Common myeloid progenitor, CD34-positive (primary cell): ENCODE measurements around the gene SSR3.

Experiments used
- CTCF ChIA-PET: fragments of 350-600 bp; sonication (Branson Sonifier 250); formaldehyde crosslinking; loops from one replicate; lab custom pipeline; 2021; ENCODE audit warnings: antibody characterized with exemption; lab: Charles Lee
- POLR2A ChIA-PET: fragments of 350-600 bp; sonication (Branson Sonifier 250); formaldehyde crosslinking; loops from one replicate; lab custom pipeline; 2021; ENCODE audit warnings: antibody characterized with exemption; lab: Charles Lee
- DNase-seq, 3 donors: peaks; one replicate each; pipeline versions ENCODE4 v3.0.0 to v3.0.0-alpha.2; 2013
- H3K27ac ChIP-seq, 2 experiments: 1 replicate in 1 of 2; 2 replicates in 1 of 2; pipeline ENCODE4 v1.7.0; 2013; ENCODE audit warnings: inconsistent platforms in 2 of 2, low read length in 2 of 2, mild to moderate bottlenecking in 2 of 2, low read depth in 1 of 2, moderate library complexity in 1 of 2; ENCODE audit not compliant: severe bottlenecking in 2 of 2, insufficient read depth in 1 of 2, poor library complexity in 1 of 2
- H3K27me3 ChIP-seq, 5 experiments: replicated peaks in 2 of 5; 1 replicate in 3 of 5; 2 replicates in 2 of 5; pipeline versions ENCODE4 v1.6.1 to v1.7.0; 2013; ENCODE audit warnings: low read length in 4 of 5, mild to moderate bottlenecking in 2 of 5, moderate library complexity in 2 of 5, inconsistent platforms in 1 of 5; ENCODE audit not compliant: insufficient read depth in 5 of 5, control insufficient read depth in 4 of 5
- H3K36me3 ChIP-seq, 4 experiments: 1 replicate in 2 of 4; 2 replicates in 2 of 4; pipeline versions ENCODE4 v1.6.1 to v1.7.0; 2013; ENCODE audit warnings: low read length in 3 of 4, control low read depth in 1 of 4, mild to moderate bottlenecking in 1 of 4; ENCODE audit not compliant: control insufficient read depth in 4 of 4, insufficient read depth in 4 of 4
- H3K4me1 ChIP-seq, 4 experiments: 1 replicate in 3 of 4; 2 replicates in 1 of 4; pipeline versions ENCODE4 v1.6.1 to v1.7.1; 2013; ENCODE audit warnings: low read length in 3 of 4, mild to moderate bottlenecking in 3 of 4, control low read depth in 1 of 4, inconsistent platforms in 1 of 4, moderate library complexity in 1 of 4; ENCODE audit not compliant: control insufficient read depth in 4 of 4, insufficient read depth in 4 of 4; ENCODE audit errors: control extremely low read depth in 1 of 4
- H3K4me3 ChIP-seq, 7 experiments: 1 replicate in 4 of 7; 2 replicates in 3 of 7; pipeline versions ENCODE4 v1.5.1 to v1.7.0; 2013; ENCODE audit warnings: mild to moderate bottlenecking in 7 of 7, low read length in 6 of 7, moderate library complexity in 6 of 7, inconsistent platforms in 2 of 7, low read depth in 2 of 7, control low read depth in 1 of 7; ENCODE audit not compliant: insufficient read depth in 4 of 7, control insufficient read depth in 1 of 7; ENCODE audit errors: extremely low read depth in 1 of 7
- H3K9me3 ChIP-seq, 5 experiments: 1 replicate in 4 of 5; 2 replicates in 1 of 5; pipeline versions ENCODE4 v1.6.1 to v1.7.1; 2013; ENCODE audit warnings: low read length in 4 of 5, mild to moderate bottlenecking in 2 of 5, inconsistent platforms in 1 of 5, low read depth in 1 of 5, moderate library complexity in 1 of 5; ENCODE audit not compliant: control insufficient read depth in 4 of 5, insufficient read depth in 2 of 5; ENCODE audit errors: control extremely low read depth in 1 of 5
- WGBS: methylation state at CpG from one replicate; pipeline ENCODE4 v1.1.5; 2013; ENCODE audit not compliant: insufficient coverage; 5-methylcytosine and 5-hydroxymethylcytosine counted together

Gene SSR3

DNA sequence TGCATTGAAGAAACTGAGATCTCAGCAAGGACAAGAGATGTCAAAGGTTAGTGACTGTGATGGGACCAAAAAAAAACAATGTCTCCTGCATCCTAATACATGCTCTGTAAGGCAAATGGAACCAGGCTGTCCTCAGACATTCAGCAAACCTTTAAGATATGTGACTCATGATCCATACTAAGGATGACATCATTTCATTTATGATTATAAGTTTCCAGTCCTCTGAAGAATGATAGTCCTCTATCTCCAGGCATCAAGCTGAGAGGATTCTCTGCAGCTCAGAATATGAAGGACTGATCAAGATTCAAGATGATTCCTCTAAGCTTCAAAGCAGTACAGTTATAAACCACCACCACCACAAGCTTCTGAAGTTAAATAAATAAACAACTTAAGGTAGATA, 47.6 kb downstream of the SSR3 start:
- H3K4me1 ChIP-seq = no peaks in the 10 kb centered on the region
- CTCF ChIA-PET = interaction anchor here (1.1 to 7.8 kb wide), 10 partner anchors 15 to 630 kb away, joined by 3 to 72 read pairs (median 7); no protein-coding TSS in a partner anchor
- POLR2A ChIA-PET = interaction anchor here (1.1 kb wide), 1 partner anchor 47 kb away, joined by 3 read pairs; no protein-coding TSS in a partner anchor
- no peak overlapping the region for H3K4me3 ChIP-seq
- DNase-seq = no peak
- no peak overlapping the region for H3K27ac ChIP-seq
- peaks cover 0 to 3% (median 0%) of the 10 kb centered on the region in 5 experiments for H3K27me3 ChIP-seq
- H3K36me3 ChIP-seq = no peaks in the 10 kb centered on the region
- no peaks in the 10 kb centered on the region for H3K9me3 ChIP-seq

DNA sequence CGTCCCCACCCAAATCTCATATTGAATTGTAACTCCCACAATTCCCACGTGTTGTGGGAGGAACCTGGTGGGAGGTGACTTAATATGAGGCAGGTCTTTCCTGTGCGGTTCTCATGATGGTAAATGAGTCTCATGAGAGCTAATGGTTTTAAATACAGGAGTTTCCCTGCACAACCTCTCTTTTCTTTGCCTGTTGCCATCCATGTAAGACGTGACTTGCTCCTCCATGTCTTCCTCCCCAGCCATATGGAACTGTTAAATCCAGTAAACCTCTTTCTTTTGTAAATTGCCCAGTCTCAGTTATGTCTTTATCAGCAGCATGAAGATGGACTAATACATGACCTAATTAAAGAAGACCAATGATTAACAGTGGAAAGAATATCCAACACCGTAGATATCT, 56.6 kb downstream of the SSR3 start:
- no peaks in the 10 kb centered on the region for H3K4me1 ChIP-seq
- DNase-seq = no peak
- WGBS = no CpG with 5 or more reads among the region's 5 CpGs
- no peak overlapping the region for H3K27ac ChIP-seq
- ChIA-PET CTCF (interaction anchor here (1.3 to 1.6 kb wide), 3 partner anchors 23 to 346 kb away, joined by 3 to 4 read pairs (median 3); no protein-coding TSS in a partner anchor), POLR2A (no interaction called here)
- H3K36me3 ChIP-seq = no peaks in the 10 kb centered on the region
- peaks cover 0 to 3% (median 0%) of the 10 kb centered on the region in 5 experiments for H3K9me3 ChIP-seq
- H3K27me3 ChIP-seq = no peaks in the 10 kb centered on the region
- H3K4me3 ChIP-seq = no peak overlapping the region

DNA sequence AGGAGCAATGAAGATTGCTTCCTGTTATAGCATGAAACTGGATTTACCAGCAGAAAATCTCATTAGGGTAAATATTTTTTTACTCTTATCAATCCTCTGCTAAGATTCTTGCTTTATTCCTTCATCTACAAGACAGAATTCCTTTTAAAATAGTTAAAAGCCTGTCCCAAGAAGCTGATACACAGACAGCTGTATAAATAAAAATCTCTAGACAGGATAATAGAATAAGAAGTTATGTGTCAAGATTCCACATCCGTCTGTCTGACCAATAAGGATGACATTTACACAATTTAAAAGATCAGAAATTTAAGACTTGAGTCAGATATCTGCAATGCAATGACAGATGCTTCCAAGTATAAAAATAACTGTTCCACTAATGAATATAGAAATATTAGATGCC, 57.6 kb downstream of the SSR3 start:
- H3K27ac ChIP-seq = no peak overlapping the region
- DNase-seq = no peak
- H3K4me3 ChIP-seq = no peak overlapping the region
- no peaks in the 10 kb centered on the region for H3K36me3 ChIP-seq
- no peaks in the 10 kb centered on the region for H3K27me3 ChIP-seq
- POLR2A ChIA-PET = no interaction called here
- CTCF ChIA-PET = interaction anchor here (1.3 to 1.6 kb wide), 2 partner anchors 22 to 47 kb away, joined by 3 to 4 read pairs; no protein-coding TSS in a partner anchor
- H3K4me1 ChIP-seq = no peaks in the 10 kb centered on the region
- H3K9me3 ChIP-seq = peaks cover 0 to 3% (median 0%) of the 10 kb centered on the region in 5 experiments
- WGBS = no CpG with 5 or more reads among the region's 1 CpG

DNA sequence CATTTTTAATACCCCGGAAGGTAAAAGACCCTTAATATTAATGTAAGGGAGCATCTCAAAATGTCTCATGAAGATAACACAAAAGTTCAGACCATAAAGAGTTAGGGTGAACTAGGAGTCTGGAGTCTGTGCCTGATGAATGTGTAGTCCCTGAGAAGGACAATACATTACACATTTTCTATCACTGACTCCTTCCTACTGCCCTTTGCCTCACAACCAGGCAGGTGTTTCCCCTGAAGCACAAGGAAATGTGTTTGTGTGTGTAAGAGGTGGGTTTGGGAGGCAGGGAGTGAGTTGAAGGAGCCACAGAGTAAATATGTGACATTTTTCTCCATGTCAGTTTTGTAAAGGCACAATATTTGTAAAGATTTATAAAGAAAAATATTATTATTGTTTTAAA, 59.1 kb downstream of the SSR3 start:
- DNase-seq = no peak
- WGBS = no CpG with 5 or more reads among the region's 1 CpG
- Histone ChIP-seq H3K27me3 (no peaks in the 10 kb centered on the region), H3K4me1 (peaks cover 0 to 3% (median 0%) of the 10 kb centered on the region in 4 experiments), H3K4me3 (no peak overlapping the region), H3K9me3 (peaks cover 0 to 3% (median 0%) of the 10 kb centered on the region in 5 experiments), H3K36me3 (no peaks in the 10 kb centered on the region), H3K27ac (no peak overlapping the region)
- POLR2A ChIA-PET = no interaction called here
- CTCF ChIA-PET = no interaction called here

DNA sequence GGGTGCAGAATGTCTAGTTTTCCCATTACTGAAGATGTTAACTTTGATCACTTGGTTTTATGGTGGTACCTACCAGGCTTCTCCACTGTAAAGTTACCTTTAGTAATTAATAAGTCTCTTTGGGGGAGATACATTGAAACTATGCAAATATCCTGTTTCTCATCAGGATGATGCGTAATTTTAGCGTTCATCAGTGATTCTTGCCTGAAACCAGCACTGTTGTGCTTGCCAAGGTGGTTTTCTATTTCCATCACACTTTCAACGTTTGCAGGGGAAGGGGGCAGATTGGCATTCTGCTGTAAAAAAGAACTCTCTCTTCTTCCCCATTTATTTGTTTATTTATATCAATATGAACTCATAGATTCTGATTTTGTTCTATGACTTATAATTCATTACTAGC, 61.0 kb downstream of the SSR3 start:
- WGBS = 100% methylated on average over 2 of the region's 3 CpGs
- H3K4me1 ChIP-seq = peaks cover 0 to 3% (median 0%) of the 10 kb centered on the region in 4 experiments
- H3K4me3 ChIP-seq = no peak overlapping the region
- H3K9me3 ChIP-seq = peaks cover 0 to 3% (median 0%) of the 10 kb centered on the region in 5 experiments
- POLR2A ChIA-PET = no interaction called here
- no peak overlapping the region for H3K27ac ChIP-seq
- no peaks in the 10 kb centered on the region for H3K27me3 ChIP-seq
- DNase-seq = no peak
- H3K36me3 ChIP-seq = no peaks in the 10 kb centered on the region
- CTCF ChIA-PET = interaction anchor here (1.0 to 1.6 kb wide), 2 partner anchors 11 to 16 kb away, joined by 3 to 4 read pairs; no protein-coding TSS in a partner anchor

DNA sequence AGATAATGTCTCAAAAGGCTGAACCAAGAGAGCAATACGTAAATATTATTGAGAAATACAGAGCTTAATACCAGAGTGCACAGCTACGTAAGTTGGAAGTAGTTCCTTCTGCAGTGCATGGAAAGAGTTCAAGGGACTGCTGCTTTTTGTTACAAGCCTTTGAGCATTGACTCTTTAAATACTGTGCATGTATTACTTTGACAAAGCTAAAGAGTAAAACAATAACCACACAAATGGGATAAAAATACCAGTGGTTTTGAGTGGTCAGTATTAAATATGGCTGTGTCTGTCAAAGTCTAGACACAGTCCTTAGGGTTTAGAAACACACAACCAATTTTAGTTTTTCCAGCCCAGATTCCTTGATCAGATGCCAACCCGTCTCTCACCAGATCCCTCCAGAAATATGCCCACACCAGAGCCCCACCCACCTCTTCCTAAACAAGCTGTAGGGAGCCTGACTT, 62.1 kb downstream of the SSR3 start:
- H3K27me3 ChIP-seq = no peaks in the 10 kb centered on the region
- no peaks in the 10 kb centered on the region for H3K36me3 ChIP-seq
- POLR2A ChIA-PET = no interaction called here
- no peak overlapping the region for H3K4me3 ChIP-seq
- H3K9me3 ChIP-seq = peaks cover 0 to 3% (median 0%) of the 10 kb centered on the region in 5 experiments
- 100% methylated on average over 2 of the region's 3 CpGs for WGBS
- H3K27ac ChIP-seq = no peak overlapping the region
- H3K4me1 ChIP-seq = peaks cover 0 to 3% (median 0%) of the 10 kb centered on the region in 4 experiments
- no peak for DNase-seq
- CTCF ChIA-PET = interaction anchor here (0.6 to 1.7 kb wide), 8 partner anchors 8 to 341 kb away, joined by 3 to 7 read pairs (median 3); no protein-coding TSS in a partner anchor

DNA sequence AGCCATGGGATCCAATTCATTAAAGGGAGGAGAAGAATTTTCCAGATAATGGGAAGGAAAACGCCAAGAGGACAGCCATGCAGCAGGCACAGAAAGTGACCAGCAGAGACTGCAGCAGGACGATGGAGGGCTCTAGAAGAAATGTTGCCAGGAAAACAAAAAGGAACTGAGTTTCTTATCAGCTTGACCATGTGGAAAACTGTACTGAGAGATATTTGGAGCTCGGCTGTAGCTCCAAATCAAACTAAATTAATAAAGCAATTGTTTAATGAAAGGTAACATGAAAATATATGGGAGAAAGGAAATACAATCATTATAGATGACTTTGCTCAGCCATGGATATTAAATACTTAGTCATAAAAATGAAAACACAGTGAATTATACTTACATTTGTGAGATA, 63.7 kb downstream of the SSR3 start:
- Histone ChIP-seq H3K4me1 (peaks cover 0 to 3% (median 0%) of the 10 kb centered on the region in 4 experiments), H3K36me3 (no peaks in the 10 kb centered on the region), H3K27ac (no peak overlapping the region), H3K27me3 (no peaks in the 10 kb centered on the region), H3K4me3 (no peak overlapping the region), H3K9me3 (peaks cover 0 to under 1% (median 0%) of the 10 kb centered on the region in 5 experiments)
- no peak for DNase-seq
- 23% methylated on average over 2 of the region's 3 CpGs for WGBS
- CTCF ChIA-PET = interaction anchor here (1.0 to 1.5 kb wide), 5 partner anchors 12 to 109 kb away, joined by 3 to 7 read pairs (median 3); no protein-coding TSS in a partner anchor
- POLR2A ChIA-PET = no interaction called here
